ENCODE results near the gene TRERF1. TPM values are rescaled to one million over a fixed set of nuclear protein-coding genes. Genes with fewer than 3 reads are reported as not detected.

TRERF1 gene
- total RNA-seq, 4 donors from 2014 or later, result 2.5 to 8.0 (median 3.4) TPM

- H3K27ac ChIP-seq, result no peak overlapping the region
These were observed 145.1 kb downstream of the TRERF1 start for GRCh38 chr6:42306439-42307140.

GRCh38 chr6:42304053-42304712 lies 147.5 kb downstream of the TRERF1 start:
- Histone ChIP-seq H3K27me3 (no peaks in the 10 kb centered on the region), H3K4me1 (peaks cover 0 to 8% (median 0%) of the 10 kb centered on the region in 4 donors), H3K27ac (peak overlapping the region in 3 of 4 donors; percentile 19 to 23 (median 22)), H3K9me3 (no peaks in the 10 kb centered on the region), H3K4me3 (no peak overlapping the region), H3K36me3 (no peaks in the 10 kb centered on the region)
- WGBS, 2 donors (ENCODE audit: low coverage in 1 of 2), result 73% methylated on average over 6 of the region's 6 CpGs; no CpG with 5 or more reads in 1 of the 2 donors
- in situ Hi-C loops (cut with MboI; ENCODE audit: low pct_ligation_motif_present in 1 of 4, low pct_unique_long_range_greater_than_20kb in 1 of 4, low sequenced_read_pairs in 3 of 4), result no loop called here
- no peak for TF ChIP-seq POLR2A (IDR thresholded peaks at IDR 0.05)
- no peak for TF ChIP-seq POLR2AphosphoS5 (IDR thresholded peaks at IDR 0.05)
- TF ChIP-seq EP300 (IDR thresholded peaks at IDR 0.05; ENCODE audit: low read depth), result no peak
- TF ChIP-seq, protein P1, sequence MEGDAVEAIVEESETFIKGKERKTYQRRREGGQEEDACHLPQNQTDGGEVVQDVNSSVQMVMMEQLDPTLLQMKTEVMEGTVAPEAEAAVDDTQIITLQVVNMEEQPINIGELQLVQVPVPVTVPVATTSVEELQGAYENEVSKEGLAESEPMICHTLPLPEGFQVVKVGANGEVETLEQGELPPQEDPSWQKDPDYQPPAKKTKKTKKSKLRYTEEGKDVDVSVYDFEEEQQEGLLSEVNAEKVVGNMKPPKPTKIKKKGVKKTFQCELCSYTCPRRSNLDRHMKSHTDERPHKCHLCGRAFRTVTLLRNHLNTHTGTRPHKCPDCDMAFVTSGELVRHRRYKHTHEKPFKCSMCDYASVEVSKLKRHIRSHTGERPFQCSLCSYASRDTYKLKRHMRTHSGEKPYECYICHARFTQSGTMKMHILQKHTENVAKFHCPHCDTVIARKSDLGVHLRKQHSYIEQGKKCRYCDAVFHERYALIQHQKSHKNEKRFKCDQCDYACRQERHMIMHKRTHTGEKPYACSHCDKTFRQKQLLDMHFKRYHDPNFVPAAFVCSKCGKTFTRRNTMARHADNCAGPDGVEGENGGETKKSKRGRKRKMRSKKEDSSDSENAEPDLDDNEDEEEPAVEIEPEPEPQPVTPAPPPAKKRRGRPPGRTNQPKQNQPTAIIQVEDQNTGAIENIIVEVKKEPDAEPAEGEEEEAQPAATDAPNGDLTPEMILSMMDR (IDR thresholded peaks at IDR 0.05), result no peak
- intact Hi-C loops (cut with DNase I; ENCODE audit: low total_unique reads), result no loop called here
- no peak for DNase-seq

More at GRCh38 chr6:42306439-42307140, 145.1 kb downstream of the TRERF1 start:
- no peak for TF ChIP-seq POLR2A (IDR thresholded peaks at IDR 0.05)
- no peak for TF ChIP-seq POLR2AphosphoS5 (IDR thresholded peaks at IDR 0.05)
- TF ChIP-seq EP300 (IDR thresholded peaks at IDR 0.05; ENCODE audit: low read depth), result no peak
- intact Hi-C loops (cut with DNase I; ENCODE audit: low total_unique reads) (loop anchor here (1.0 to 5.0 kb wide), 2 partner anchors 45 to 1516 kb away; no protein-coding TSS in a partner anchor), in situ Hi-C loops (cut with MboI; ENCODE audit: low pct_ligation_motif_present in 1 of 4, low pct_unique_long_range_greater_than_20kb in 1 of 4, low sequenced_read_pairs in 3 of 4) (no loop called here)
- WGBS, 2 donors (ENCODE audit: low coverage in 1 of 2), result 71 to 75% methylated on average over 4 to 7 of the region's 7 CpGs
- Histone ChIP-seq H3K36me3 (no peaks in the 10 kb centered on the region), H3K4me3 (no peak overlapping the region), H3K27me3 (no peaks in the 10 kb centered on the region), H3K4me1 (peaks cover 0 to 8% (median 0%) of the 10 kb centered on the region in 4 donors), H3K9me3 (no peaks in the 10 kb centered on the region)
- no peak for DNase-seq

- no peak for TF ChIP-seq POLR2A (IDR thresholded peaks at IDR 0.05)
- TF ChIP-seq, protein P1 (IDR thresholded peaks at IDR 0.05), result no peak
- H3K36me3 ChIP-seq, result no peaks in the 10 kb centered on the region
- WGBS, 2 donors (ENCODE audit: low coverage in 1 of 2), result 79 to 81% methylated on average over 2 to 3 of the region's 3 CpGs
- no peak overlapping the region for H3K27ac ChIP-seq
- H3K9me3 ChIP-seq, result no peaks in the 10 kb centered on the region
- no peak overlapping the region for H3K4me3 ChIP-seq
- H3K4me1 ChIP-seq, result peaks cover 0 to 8% (median 0%) of the 10 kb centered on the region in 4 donors
- no peaks in the 10 kb centered on the region for H3K27me3 ChIP-seq
- no peak for DNase-seq
- in situ Hi-C loops (cut with MboI; ENCODE audit: low pct_ligation_motif_present in 1 of 4, low pct_unique_long_range_greater_than_20kb in 1 of 4, low sequenced_read_pairs in 3 of 4) (no loop called here), intact Hi-C loops (cut with DNase I; ENCODE audit: low total_unique reads) (no loop called here)
These were observed 149.3 kb downstream of the TRERF1 start for GRCh38 chr6:42302411-42302810.

DNA sequence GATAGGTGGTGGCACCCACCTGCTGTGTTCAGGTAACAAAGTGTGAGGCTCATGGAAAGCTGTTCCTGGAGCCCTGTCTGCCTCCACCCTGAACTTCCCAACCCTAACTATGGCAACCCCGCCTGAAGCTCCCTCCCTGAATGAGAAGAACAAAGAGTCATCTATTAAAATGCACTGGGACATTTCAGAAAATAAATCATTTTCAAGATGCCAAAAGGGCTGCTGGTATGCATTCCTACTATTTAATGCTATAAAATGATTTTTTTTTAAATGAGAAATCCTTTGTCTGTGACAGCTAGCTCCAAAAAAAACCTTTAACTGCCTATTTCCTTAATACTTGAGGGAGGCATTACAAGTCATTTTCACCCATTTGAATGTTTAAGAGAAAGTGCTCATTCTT lies 149.7 kb downstream of the TRERF1 start:
- H3K36me3 ChIP-seq, result no peaks in the 10 kb centered on the region
- whole genome bisulfite sequencing, 2 donors (ENCODE audit: low coverage in 1 of 2), result 84% methylated on average over 1 of the region's 1 CpG; no CpG with 5 or more reads in 1 of the 2 donors
- H3K27me3 ChIP-seq, result no peaks in the 10 kb centered on the region
- DNase-seq, result no peak
- intact Hi-C loops (cut with DNase I; ENCODE audit: low total_unique reads) (no loop called here), in situ Hi-C loops (cut with MboI; ENCODE audit: low pct_ligation_motif_present in 1 of 4, low pct_unique_long_range_greater_than_20kb in 1 of 4, low sequenced_read_pairs in 3 of 4) (no loop called here)
- no peaks in the 10 kb centered on the region for H3K9me3 ChIP-seq
- TF ChIP-seq EP300 (IDR thresholded peaks at IDR 0.05; ENCODE audit: low read depth) (no peak), POLR2A (IDR thresholded peaks at IDR 0.05) (no peak), POLR2AphosphoS5 (IDR thresholded peaks at IDR 0.05) (no peak)
- TF ChIP-seq, protein P1 (IDR thresholded peaks at IDR 0.05), result no peak
- no peak overlapping the region for H3K27ac ChIP-seq
- peaks cover 0 to 11% (median 0%) of the 10 kb centered on the region in 4 donors for H3K4me1 ChIP-seq
- H3K4me3 ChIP-seq, result no peak overlapping the region

All from transverse colon (tissue), 4 donors.